Fibroblast of lung (primary cell): ENCODE results near the gene MACROH2A2. TPM values are rescaled to one million over a fixed set of nuclear protein-coding genes. Genes with fewer than 3 reads are reported as not detected.

Experiments
- DNase-seq, 2 donors: peaks; one replicate each; pipeline versions ENCODE4 v3.0.0 to v3.0.0-alpha.2; 2010; ENCODE audit warnings: low read depth in 2 of 2
- H2AFZ ChIP-seq: 2 replicates; pipeline ENCODE4 v1.5.1; 2012; ENCODE audit warnings: low read length, control low read depth, inconsistent platforms
- H3K27ac ChIP-seq: 2 replicates; pipeline ENCODE4 v1.5.1; 2011; ENCODE audit warnings: low read length, control low read depth; ENCODE audit not compliant: insufficient read depth
- H3K27me3 ChIP-seq: 2 replicates; pipeline ENCODE4 v1.5.1; 2011; ENCODE audit warnings: mild to moderate bottlenecking, low read length; ENCODE audit not compliant: control insufficient read depth, insufficient read depth
- H3K36me3 ChIP-seq: 2 replicates; pipeline ENCODE4 v1.5.1; 2011; ENCODE audit warnings: low read length; ENCODE audit not compliant: control insufficient read depth, insufficient read depth
- H3K4me1 ChIP-seq: 2 replicates; pipeline ENCODE4 v1.5.1; 2011; ENCODE audit warnings: low read length; ENCODE audit not compliant: control insufficient read depth, insufficient read depth; ENCODE audit errors: extremely low read depth
- H3K4me2 ChIP-seq: 2 replicates; pipeline ENCODE4 v1.5.1; 2011; ENCODE audit warnings: low read length, control low read depth; ENCODE audit not compliant: insufficient read depth; ENCODE audit errors: extremely low read depth
- H3K4me3 ChIP-seq, 4 experiments: fragments of 200-600 bp in 1 of 4; sonication (generic) in 1 of 4; replicated peaks in 1 of 4; 2 replicates each; pipeline ENCODE4 v1.5.1; 2011 to 2016; ENCODE audit warnings: low read length in 4 of 4, low read depth in 3 of 4, mild to moderate bottlenecking in 3 of 4, control low read depth in 2 of 4, inconsistent platforms in 1 of 4, mixed read lengths in 1 of 4; ENCODE audit not compliant: insufficient read depth in 1 of 4; ENCODE audit errors: control extremely low read depth in 1 of 4
- H3K79me2 ChIP-seq: 2 replicates; pipeline ENCODE4 v1.5.1; 2012; ENCODE audit warnings: mild to moderate bottlenecking, low read length, inconsistent platforms; ENCODE audit not compliant: control insufficient read depth, insufficient read depth
- H3K9ac ChIP-seq: 2 replicates; pipeline ENCODE4 v1.5.1; 2011; ENCODE audit warnings: mild to moderate bottlenecking, low read length, control low read depth; ENCODE audit not compliant: insufficient read depth
- H3K9me3 ChIP-seq: 2 replicates; pipeline ENCODE4 v1.5.1; 2012; ENCODE audit warnings: low read depth, low read length; ENCODE audit not compliant: control insufficient read depth, insufficient read depth
- H4K20me1 ChIP-seq: 2 replicates; pipeline ENCODE4 v1.5.1; 2011; ENCODE audit warnings: low read length; ENCODE audit not compliant: control insufficient read depth, insufficient read depth; ENCODE audit errors: extremely low read depth
- CTCF ChIP-seq, 2 donors: IDR thresholded peaks in 1 of 2; conservative IDR thresholded peaks in 1 of 2; 1 replicate in 1 of 2; 2 replicates in 1 of 2; pipeline ENCODE4 v1.5.1; 2011 to 2012; ENCODE audit warnings: low read length in 2 of 2, control low read depth in 1 of 2, inconsistent platforms in 1 of 2, low read depth in 1 of 2, mild to moderate bottlenecking in 1 of 2
- EZH2 ChIP-seq: IDR thresholded peaks from 2 replicates; pipeline ENCODE4 v1.5.1; 2012; ENCODE audit warnings: low read length, control low read depth, mild to moderate bottlenecking; ENCODE audit errors: missing control alignments
- polyA plus RNA-seq, 2 donors: library from polyadenylated mRNA; depleted of rRNA in 1 of 2; stranded (reverse) in 1 of 2; unstranded in 1 of 2; fragments of >200 nt; gene quantifications; 2 replicates each; pipeline ENCODE4 v1.2.1, GENCODE V29; 2011 to 2012; ENCODE audit warnings: missing spikeins in 1 of 2
- total RNA-seq: library from RNA; depleted of rRNA; stranded (reverse); fragments of >200 nt; gene quantifications from 2 replicates; pipeline ENCODE4 v1.2.1, GENCODE V29; 2014

MACROH2A2 gene
- total and polyA plus RNA-seq, 2 donors (not counting 1 experiment from before 2014, with no cell fraction given): 9.2 to 12.1 TPM

DNA sequence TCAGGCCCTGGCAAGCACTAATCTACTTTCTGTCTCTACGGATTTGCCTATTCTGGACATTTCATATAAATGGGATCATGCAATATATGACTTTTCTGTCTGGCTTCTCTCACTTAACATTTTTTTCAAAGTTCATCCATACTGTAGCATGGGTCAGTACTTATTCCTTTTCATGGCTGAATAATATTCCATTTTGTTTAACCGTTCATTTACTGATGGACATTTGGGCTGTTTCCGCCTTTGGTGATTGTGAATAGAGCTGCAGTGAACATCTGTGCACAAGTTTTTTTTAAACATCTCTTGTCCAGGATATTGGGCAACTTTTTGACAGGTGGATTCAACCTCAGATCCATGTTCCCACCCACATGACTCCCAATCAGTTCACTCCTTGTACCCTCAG, 49.0 kb downstream of the MACROH2A2 start:
- H3K36me3 ChIP-seq: no peaks in the 10 kb centered on the region
- no peaks in the 10 kb centered on the region for H3K9me3 ChIP-seq
- no peak for TF ChIP-seq CTCF (conservative IDR thresholded peaks at IDR 0.05 in 1 of 2, IDR thresholded peaks at IDR 0.05 in 1 of 2; ENCODE audit: low read depth in 1 of 2, low read length in 2 of 2)
- TF ChIP-seq EZH2: no peak
- no peak overlapping the region for H3K4me2 ChIP-seq
- H2AFZ ChIP-seq: no peak overlapping the region
- H3K27me3 ChIP-seq: no peaks in the 10 kb centered on the region
- H4K20me1 ChIP-seq: no peaks in the 10 kb centered on the region
- DNase-seq: no peak
- H3K79me2 ChIP-seq: no peaks in the 10 kb centered on the region
- no peak overlapping the region for H3K27ac ChIP-seq
- H3K4me3 ChIP-seq: no peak overlapping the region
- H3K9ac ChIP-seq: no peak overlapping the region
- no peaks in the 10 kb centered on the region for H3K4me1 ChIP-seq

DNA sequence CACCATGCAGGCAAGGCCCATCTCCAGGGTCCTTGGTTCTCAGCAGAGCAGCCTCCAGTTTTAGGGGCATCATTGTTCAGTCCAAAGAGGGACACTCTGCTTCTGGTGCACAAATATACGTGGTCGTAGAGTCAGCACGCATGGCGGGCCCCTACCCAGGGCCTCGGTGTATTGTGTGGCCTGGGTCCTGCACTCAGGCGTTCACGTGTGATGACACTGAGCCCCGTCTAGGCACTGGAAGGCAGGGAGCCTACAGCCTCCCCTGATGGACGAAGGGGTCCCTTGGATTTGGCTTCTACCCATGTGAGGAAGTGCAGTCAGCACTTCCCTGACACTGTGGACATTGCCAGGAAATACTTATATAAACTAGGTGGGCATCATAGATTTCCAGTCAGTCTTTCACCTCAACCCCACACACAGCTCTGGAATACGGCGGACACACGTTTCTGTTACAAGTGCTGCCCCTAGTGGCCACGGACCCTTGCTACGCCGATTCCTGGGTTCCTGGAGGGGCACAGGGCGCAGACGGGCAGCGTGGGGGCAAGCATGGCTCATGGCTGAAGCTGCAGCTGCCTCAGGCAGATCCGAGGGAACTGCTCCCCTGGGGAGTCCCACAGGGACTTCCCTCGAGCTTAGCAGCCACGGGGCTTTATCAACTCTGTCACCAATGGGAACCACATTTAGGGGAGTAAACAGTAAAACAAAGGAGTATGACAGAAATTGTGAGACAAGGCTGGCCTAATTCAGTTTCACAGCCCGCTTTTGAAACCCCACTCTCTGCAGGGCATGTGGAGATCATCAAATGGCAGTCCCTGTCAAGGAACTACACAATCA, 54.5 kb downstream of the MACROH2A2 start:
- Histone ChIP-seq H3K27ac (no peak overlapping the region), H3K9me3 (no peaks in the 10 kb centered on the region), H2AFZ (no peak overlapping the region), H3K36me3 (peaks cover 2% of the 10 kb centered on the region), H3K4me2 (no peak overlapping the region), H3K27me3 (no peaks in the 10 kb centered on the region), H3K9ac (no peak overlapping the region), H3K79me2 (no peaks in the 10 kb centered on the region), H3K4me1 (no peaks in the 10 kb centered on the region), H4K20me1 (no peaks in the 10 kb centered on the region), H3K4me3 (no peak overlapping the region)
- peak in 1 of 2 donors; percentile 6 for DNase-seq
- TF ChIP-seq EZH2 (no peak), CTCF (conservative IDR thresholded peaks at IDR 0.05 in 1 of 2, IDR thresholded peaks at IDR 0.05 in 1 of 2; ENCODE audit: low read depth in 1 of 2, low read length in 2 of 2) (peak; percentile 11 to 55)

DNA sequence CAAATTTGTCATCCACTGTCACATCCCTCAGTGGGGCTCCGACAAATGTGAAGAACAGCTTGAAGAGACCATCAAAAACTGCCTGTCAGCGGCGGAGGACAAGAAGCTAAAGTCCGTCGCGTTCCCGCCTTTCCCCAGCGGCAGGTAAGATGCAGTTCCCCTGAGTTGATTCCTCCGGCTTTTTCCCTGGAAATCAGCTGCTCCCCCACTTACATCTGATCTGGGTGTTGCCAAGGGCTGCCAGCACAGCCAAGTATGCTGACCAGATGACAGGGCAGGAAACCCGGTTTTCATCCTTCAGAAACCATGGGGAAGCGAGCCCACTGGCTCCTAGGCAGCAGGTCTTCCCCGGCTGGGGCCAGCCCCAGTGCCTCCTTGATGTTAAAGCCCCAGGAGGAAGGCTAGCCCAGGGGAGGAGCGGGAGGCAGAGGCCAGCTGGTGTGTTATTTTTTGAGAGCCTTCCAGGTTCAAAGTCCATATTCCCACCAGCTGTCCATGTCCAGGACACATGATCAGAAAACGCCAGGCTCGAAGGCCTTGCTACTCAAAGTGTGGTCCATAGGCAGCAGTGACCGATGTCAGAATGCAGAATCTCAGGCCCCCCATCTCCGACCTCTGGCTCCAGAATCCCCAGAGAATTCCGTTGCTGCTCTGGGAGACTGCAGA, 56.6 kb downstream of the MACROH2A2 start:
- no peaks in the 10 kb centered on the region for H3K9me3 ChIP-seq
- no peak overlapping the region for H3K9ac ChIP-seq
- no peak overlapping the region for H3K27ac ChIP-seq
- no peaks in the 10 kb centered on the region for H3K4me1 ChIP-seq
- H3K27me3 ChIP-seq: no peaks in the 10 kb centered on the region
- TF ChIP-seq EZH2 (no peak), CTCF (conservative IDR thresholded peaks at IDR 0.05 in 1 of 2, IDR thresholded peaks at IDR 0.05 in 1 of 2; ENCODE audit: low read depth in 1 of 2, low read length in 2 of 2) (no peak)
- DNase-seq: no peak
- no peak overlapping the region for H2AFZ ChIP-seq
- no peaks in the 10 kb centered on the region for H3K79me2 ChIP-seq
- no peak overlapping the region for H3K4me2 ChIP-seq
- H4K20me1 ChIP-seq: no peaks in the 10 kb centered on the region
- H3K36me3 ChIP-seq: peaks cover 4% of the 10 kb centered on the region
- no peak overlapping the region for H3K4me3 ChIP-seq
